Measurements from ENCODE around the gene PRKCZ.

PRKCZ gene

GRCh38 chr1:2032737-2033136, 17.5 kb upstream of the PRKCZ start:
- Histone ChIP-seq H3K9me3 (no peaks in the 10 kb centered on the region), H3K4me1 (ENCODE audit: control insufficient read depth in 1 of 2, insufficient read depth in 1 of 2, low read depth in 1 of 2, low read length in 1 of 2) (no peaks in the 10 kb centered on the region), H3K27me3 (peaks cover 5% of the 10 kb centered on the region), H3K27ac (no peak overlapping the region), H3K36me3 (no peaks in the 10 kb centered on the region), H3K4me3 (ENCODE audit: low read depth in 1 of 2, low read length in 1 of 2) (no peak overlapping the region)
- TF ChIP-seq, protein P1, sequence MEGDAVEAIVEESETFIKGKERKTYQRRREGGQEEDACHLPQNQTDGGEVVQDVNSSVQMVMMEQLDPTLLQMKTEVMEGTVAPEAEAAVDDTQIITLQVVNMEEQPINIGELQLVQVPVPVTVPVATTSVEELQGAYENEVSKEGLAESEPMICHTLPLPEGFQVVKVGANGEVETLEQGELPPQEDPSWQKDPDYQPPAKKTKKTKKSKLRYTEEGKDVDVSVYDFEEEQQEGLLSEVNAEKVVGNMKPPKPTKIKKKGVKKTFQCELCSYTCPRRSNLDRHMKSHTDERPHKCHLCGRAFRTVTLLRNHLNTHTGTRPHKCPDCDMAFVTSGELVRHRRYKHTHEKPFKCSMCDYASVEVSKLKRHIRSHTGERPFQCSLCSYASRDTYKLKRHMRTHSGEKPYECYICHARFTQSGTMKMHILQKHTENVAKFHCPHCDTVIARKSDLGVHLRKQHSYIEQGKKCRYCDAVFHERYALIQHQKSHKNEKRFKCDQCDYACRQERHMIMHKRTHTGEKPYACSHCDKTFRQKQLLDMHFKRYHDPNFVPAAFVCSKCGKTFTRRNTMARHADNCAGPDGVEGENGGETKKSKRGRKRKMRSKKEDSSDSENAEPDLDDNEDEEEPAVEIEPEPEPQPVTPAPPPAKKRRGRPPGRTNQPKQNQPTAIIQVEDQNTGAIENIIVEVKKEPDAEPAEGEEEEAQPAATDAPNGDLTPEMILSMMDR (IDR thresholded peaks at IDR 0.05) = no peak

GRCh38 chr1:2033165-2033564, 17.0 kb upstream of the PRKCZ start:
- H3K36me3 ChIP-seq = no peaks in the 10 kb centered on the region
- H3K27me3 ChIP-seq = peaks cover 5% of the 10 kb centered on the region
- H3K4me1 ChIP-seq (ENCODE audit: control insufficient read depth in 1 of 2, insufficient read depth in 1 of 2, low read depth in 1 of 2, low read length in 1 of 2) = no peaks in the 10 kb centered on the region
- H3K9me3 ChIP-seq = no peaks in the 10 kb centered on the region
- H3K27ac ChIP-seq = no peak overlapping the region
- TF ChIP-seq, protein P1 (IDR thresholded peaks at IDR 0.05) = no peak
- H3K4me3 ChIP-seq (ENCODE audit: low read depth in 1 of 2, low read length in 1 of 2) = no peak overlapping the region

- H3K4me3 ChIP-seq (ENCODE audit: low read depth in 1 of 2, low read length in 1 of 2) = no peak overlapping the region
- H3K27ac ChIP-seq = no peak overlapping the region
- peaks cover 19% of the 10 kb centered on the region for H3K27me3 ChIP-seq
- no peaks in the 10 kb centered on the region for H3K36me3 ChIP-seq
- no peaks in the 10 kb centered on the region for H3K4me1 ChIP-seq (ENCODE audit: control insufficient read depth in 1 of 2, insufficient read depth in 1 of 2, low read depth in 1 of 2, low read length in 1 of 2)
- H3K9me3 ChIP-seq = no peaks in the 10 kb centered on the region
- TF ChIP-seq, protein P1 (IDR thresholded peaks at IDR 0.05) = no peak
Observed at GRCh38 chr1:2036287-2036686, 13.9 kb upstream of the PRKCZ start.

- TF ChIP-seq, protein P1 (IDR thresholded peaks at IDR 0.05) = no peak
- Histone ChIP-seq H3K9me3 (no peaks in the 10 kb centered on the region), H3K36me3 (no peaks in the 10 kb centered on the region), H3K4me1 (ENCODE audit: control insufficient read depth in 1 of 2, insufficient read depth in 1 of 2, low read depth in 1 of 2, low read length in 1 of 2) (no peaks in the 10 kb centered on the region), H3K27me3 (peaks cover 29% of the 10 kb centered on the region), H3K4me3 (ENCODE audit: low read depth in 1 of 2, low read length in 1 of 2) (no peak overlapping the region), H3K27ac (no peak overlapping the region)
Observed at GRCh38 chr1:2037314-2037979, 12.8 kb upstream of the PRKCZ start.

GRCh38 chr1:2038229-2038628, 12.0 kb upstream of the PRKCZ start:
- H3K36me3 ChIP-seq = no peaks in the 10 kb centered on the region
- H3K27ac ChIP-seq = no peak overlapping the region
- no peaks in the 10 kb centered on the region for H3K9me3 ChIP-seq
- TF ChIP-seq, protein P1 (IDR thresholded peaks at IDR 0.05) = no peak
- no peaks in the 10 kb centered on the region for H3K4me1 ChIP-seq (ENCODE audit: control insufficient read depth in 1 of 2, insufficient read depth in 1 of 2, low read depth in 1 of 2, low read length in 1 of 2)
- H3K4me3 ChIP-seq (ENCODE audit: low read depth in 1 of 2, low read length in 1 of 2) = no peak overlapping the region
- peaks cover 30% of the 10 kb centered on the region for H3K27me3 ChIP-seq
